Left kidney (tissue), 2 donors: Measurements from ENCODE around the gene BEGAIN. TPM values are rescaled to one million over a fixed set of nuclear protein-coding genes. Genes with fewer than 3 reads are reported as not detected.

Source experiments
- DNase-seq: peaks from one replicate; pipeline ENCODE4 v3.0.0-alpha.2; 2013
- polyA plus RNA-seq: library from polyadenylated mRNA; unstranded; fragments of 120-200 nt; gene quantifications from one replicate; pipeline ENCODE4 v1.2.1, GENCODE V29; 2013; ENCODE audit not compliant: insufficient read length

Gene BEGAIN
- polyA plus RNA-seq, 1 donor: 2.2 TPM

- DNase-seq: no peak
These were observed 4.6 kb downstream of the BEGAIN start for GRCh38 chr14:100582496-100583165.

GRCh38 chr14:100581228-100582145 lies 5.7 kb downstream of the BEGAIN start:
- no peak for DNase-seq

- no peak for DNase-seq
These were observed 6.6 kb downstream of the BEGAIN start for GRCh38 chr14:100580316-100581227.

- no peak for DNase-seq
These were observed 8.7 kb downstream of the BEGAIN start for GRCh38 chr14:100578552-100578951.

GRCh38 chr14:100577986-100578431 lies 9.2 kb downstream of the BEGAIN start:
- no peak for DNase-seq

GRCh38 chr14:100577321-100577985 lies 9.8 kb downstream of the BEGAIN start:
- DNase-seq: no peak

- no peak for DNase-seq
These were observed 10.8 kb downstream of the BEGAIN start for GRCh38 chr14:100576091-100577085.

GRCh38 chr14:100575266-100575995 lies 11.8 kb downstream of the BEGAIN start:
- no peak for DNase-seq

- no peak for DNase-seq
These were observed 12.6 kb downstream of the BEGAIN start for GRCh38 chr14:100574642-100575031.

- DNase-seq: no peak
These were observed 13.2 kb downstream of the BEGAIN start for GRCh38 chr14:100573757-100574641.

- no peak for DNase-seq
These were observed 14.0 kb downstream of the BEGAIN start for GRCh38 chr14:100573002-100573756.

- no peak for DNase-seq
These were observed 14.7 kb downstream of the BEGAIN start for GRCh38 chr14:100572543-100572942.

- DNase-seq: no peak
These were observed 15.4 kb downstream of the BEGAIN start for GRCh38 chr14:100571837-100572236.

- DNase-seq: no peak
These were observed 16.3 kb downstream of the BEGAIN start for GRCh38 chr14:100570726-100571454.

- DNase-seq: no peak
These were observed 17.4 kb downstream of the BEGAIN start for GRCh38 chr14:100569734-100570286.

- DNase-seq: no peak
These were observed 18.1 kb downstream of the BEGAIN start for GRCh38 chr14:100568998-100569733.
